HG02759 (cell line): ENCODE measurements around the gene COX17.
"Not testable (repeated sequence)": the region's sequence is repeated elsewhere in the genome, so short reads cannot be mapped to it uniquely, and the experiment has no call there.

Experiments
- ATAC-seq: cut with Tn5 transposase; IDR thresholded peaks from one replicate; pipeline ENCODE4 v1.9.1; 2021; ENCODE audit warnings: mild to moderate bottlenecking, moderate library complexity; ENCODE audit not compliant: unreplicated experiment

The COX17 gene

GRCh38 chr3:119676771-119677640, at the start of gene COX17:
COX17 (minus strand) TSS chr3:119677406; CDS start chr3:119677310, 96 bp downstream.
- ATAC-seq: peak; percentile 89

GRCh38 chr3:119726909-119727308, 49.7 kb upstream of the COX17 start:
- no peak for ATAC-seq

GRCh38 chr3:119723022-119723421, 45.8 kb upstream of the COX17 start:
- no peak for ATAC-seq

- ATAC-seq: no peak
Measured at GRCh38 chr3:119717520-119717919, 40.3 kb upstream of the COX17 start.

- ATAC-seq: no peak
Measured at GRCh38 chr3:119716998-119717397, 39.8 kb upstream of the COX17 start.

GRCh38 chr3:119715105-119715504, 37.9 kb upstream of the COX17 start:
- ATAC-seq: no peak

GRCh38 chr3:119703820-119704531, 26.8 kb upstream of the COX17 start:
- no peak for ATAC-seq

- ATAC-seq: peak; percentile 90
Measured at GRCh38 chr3:119702530-119703527, 25.6 kb upstream of the COX17 start, which contains the start of gene CFAP91. CFAP91 (plus strand) TSS chr3:119703022; CDS start chr3:119703099, 77 bp downstream.

GRCh38 chr3:119700920-119701734, 23.9 kb upstream of the COX17 start:
- peak; percentile 8 for ATAC-seq

- peak; percentile 33 for ATAC-seq
Measured at GRCh38 chr3:119700269-119700919, 23.2 kb upstream of the COX17 start.

GRCh38 chr3:119697394-119697793, 20.2 kb upstream of the COX17 start:
- peak; percentile 61 for ATAC-seq

- ATAC-seq: no peak
Measured at GRCh38 chr3:119695480-119695879, 18.3 kb upstream of the COX17 start.

GRCh38 chr3:119690043-119690656, 12.9 kb upstream of the COX17 start:
- ATAC-seq: no peak

- no peak for ATAC-seq
Measured at GRCh38 chr3:119683421-119683820, 6.2 kb upstream of the COX17 start.

GRCh38 chr3:119681279-119681678, 4.1 kb upstream of the COX17 start:
- peak; percentile 20 for ATAC-seq

GRCh38 chr3:119679874-119680273, 2.7 kb upstream of the COX17 start:
- no peak for ATAC-seq

- not testable (repeated sequence) for ATAC-seq
Measured at GRCh38 chr3:119678209-119678608, 1.0 kb upstream of the COX17 start.

- no peak for ATAC-seq
Measured at GRCh38 chr3:119677641-119677934, 382 bp upstream of the COX17 start.

- no peak for ATAC-seq
Measured at GRCh38 chr3:119676020-119676419, 1.2 kb downstream of the COX17 start.
